GM12878 (cell line): ENCODE data around the gene TBC1D8. TPM values are rescaled to one million over a fixed set of nuclear protein-coding genes. Genes with fewer than 3 reads are reported as not detected.

ENCODE experiments used
- ATAC-seq: fragments of 200-7000 bp; cut with Tn5 transposase; 3 replicates; pipeline ENCODE4 v1.9.1; 2020; ENCODE audit warnings: mild to moderate bottlenecking, moderate library complexity
- BruUV-seq: library from RNA; stranded (reverse); fragments of 400-500 nt; replicated peaks from 2 replicates; lab custom pipeline; 2021; lab: Mats Ljungman, UMichigan
- CTCF ChIA-PET: fragments of 300-600 bp; sonication (Branson Sonifier 250); formaldehyde crosslinking; extraction: SDS; loops from one replicate; lab custom pipeline; 2021; ENCODE audit warnings: inconsistent platforms; lab: Yijun Ruan, JAX
- POLR2A ChIA-PET: fragments of 350-600 bp; formaldehyde crosslinking; extraction: SDS; loops from one replicate; lab custom pipeline; 2021; ENCODE audit warnings: inconsistent platforms; lab: Charles Lee
- RAD21 ChIA-PET: fragments of 300-600 bp; sonication (Branson Sonifier 250); formaldehyde crosslinking; loops from one replicate; lab custom pipeline; 2023; ENCODE audit warnings: antibody characterized with exemption; ENCODE audit not compliant: unreplicated experiment; lab: Charles Lee
- SMC1A ChIA-PET: fragments of 300-600 bp; sonication (Branson Sonifier 250); formaldehyde crosslinking; loops from one replicate; lab custom pipeline; 2023; ENCODE audit not compliant: unreplicated experiment, uncharacterized antibody; lab: Charles Lee
- DNase-seq: peaks from one replicate; pipeline ENCODE4 v3.0.0-alpha.2; 2011; ENCODE audit warnings: low read depth, low spot score
- FAIRE-seq: peaks from 3 replicates; lab custom pipeline; 2011; peaks lifted over from hg19 to GRCh38; lab: Jason Lieb, UNC
- H2AFZ ChIP-seq: 2 replicates; pipeline ENCODE4 v1.6.0; 2011; ENCODE audit warnings: low read depth, low read length, control low read depth; ENCODE audit not compliant: control insufficient read depth
- H3K27ac ChIP-seq: 2 replicates; pipeline ENCODE4 v1.5.1; 2011; ENCODE audit warnings: control low read depth; ENCODE audit not compliant: control insufficient read depth, insufficient read depth
- H3K27me3 ChIP-seq, 2 experiments: replicated peaks in 1 of 2; 2 replicates each; pipeline versions ENCODE4 v1.6.0 to v1.6.1; 2011; ENCODE audit warnings: low read length in 1 of 2; ENCODE audit not compliant: control insufficient read depth in 2 of 2, insufficient read depth in 2 of 2
- H3K36me3 ChIP-seq, 2 experiments: 2 replicates each; pipeline ENCODE4 v1.5.1; 2011; ENCODE audit warnings: low read length in 1 of 2; ENCODE audit not compliant: control insufficient read depth in 2 of 2, insufficient read depth in 2 of 2
- H3K4me1 ChIP-seq: 2 replicates; pipeline ENCODE4 v1.6.1; 2011; ENCODE audit warnings: mild to moderate bottlenecking, low read length, moderate library complexity, mixed read lengths; ENCODE audit not compliant: control insufficient read depth, insufficient read depth
- H3K4me2 ChIP-seq: 2 replicates; pipeline ENCODE4 v1.6.0; 2011; ENCODE audit warnings: control low read depth; ENCODE audit not compliant: control insufficient read depth, insufficient read depth
- H3K4me3 ChIP-seq: fragments of 200-600 bp; sonication (generic); 2 replicates; pipeline ENCODE4 v1.5.1; 2016
- H3K79me2 ChIP-seq: 2 replicates; pipeline ENCODE4 v1.6.0; 2011; ENCODE audit warnings: low read length; ENCODE audit not compliant: control insufficient read depth, insufficient read depth
- H3K9ac ChIP-seq: 2 replicates; pipeline ENCODE4 v1.8.0; 2011; ENCODE audit warnings: low read length, control low read depth, mixed read lengths; ENCODE audit not compliant: control insufficient read depth, insufficient read depth
- H3K9me3 ChIP-seq: replicated peaks from 3 replicates; pipeline ENCODE4 v1.5.1; 2011; ENCODE audit warnings: mild to moderate bottlenecking, low read length; ENCODE audit not compliant: control insufficient read depth, insufficient read depth
- H4K20me1 ChIP-seq: 2 replicates; pipeline ENCODE4 v1.6.0; 2011; ENCODE audit not compliant: control insufficient read depth, insufficient read depth
- DPF2 ChIP-seq: fragments of 450-650 bp; IDR thresholded peaks from 2 replicates; pipeline ENCODE4 v1.6.1; 2017; ENCODE audit warnings: mild to moderate bottlenecking
- HSF1 ChIP-seq: fragments of 150-350 bp; IDR thresholded peaks from 2 replicates; pipeline ENCODE4 v1.6.1; 2014; ENCODE audit warnings: mild to moderate bottlenecking, low read depth, low read length
- KLF5 ChIP-seq: fragments of 450-650 bp; IDR thresholded peaks from 2 replicates; pipeline ENCODE4 v1.6.1; 2014; ENCODE audit warnings: mild to moderate bottlenecking; ENCODE audit not compliant: partially characterized antibody
- NFXL1 ChIP-seq: fragments of 450-650 bp; IDR thresholded peaks from 2 replicates; pipeline ENCODE4 v1.6.1; 2017; ENCODE audit warnings: antibody characterized with exemption, mild to moderate bottlenecking, borderline replicate concordance
- RCOR1 ChIP-seq: conservative IDR thresholded peaks from 2 replicates; pipeline ENCODE4 v1.6.1; 2012; ENCODE audit warnings: low read depth, low read length, improper control_type of control experiment
- RFX5 ChIP-seq: IDR thresholded peaks from 2 replicates; pipeline ENCODE4 v1.6.1; 2011; ENCODE audit warnings: low read depth, low read length, improper control_type of control experiment
- SREBF1 ChIP-seq: IDR thresholded peaks from 2 replicates; pipeline ENCODE4 v1.6.1; 2012; ENCODE audit warnings: mild to moderate bottlenecking, low read length
- SUZ12 ChIP-seq: fragments of 200-600 bp; sonication (generic); IDR thresholded peaks from one replicate; pipeline ENCODE4 v1.6.1; 2018; ENCODE audit warnings: antibody characterized with exemption, mild to moderate bottlenecking; ENCODE audit not compliant: unreplicated experiment
- TCF3 ChIP-seq: IDR thresholded peaks from 2 replicates; pipeline ENCODE4 v1.6.1; 2012; ENCODE audit warnings: low read depth, mild to moderate bottlenecking, low read length, borderline replicate concordance; ENCODE audit not compliant: insufficient read depth
- WGBS: methylation state at CpG from one replicate; pipeline ENCODE4 v1.1.6; 2016; ENCODE audit warnings: low lambda C conversion rate; ENCODE audit not compliant: insufficient replicate concordance, insufficient coverage; ENCODE audit errors: missing lambda C conversion rate; 5-methylcytosine and 5-hydroxymethylcytosine counted together
- in situ Hi-C: fragments of 300-500 bp; cut with MboI; formaldehyde crosslinking; loops from 9 replicates; pipeline ENCODE4 v1.14.3; 2018; ENCODE audit warnings: mixed read lengths
- intact Hi-C: fragments of 100-400 bp; cut with micrococcal nuclease; formaldehyde crosslinking; loops from one replicate; pipeline ENCODE4 v1.14.2; 2022; ENCODE audit not compliant: unreplicated experiment
- polyA plus RNA-seq, 11 experiments: library from polyadenylated mRNA; depleted of rRNA in 4 of 11; unstranded in 6 of 11; stranded (reverse) in 5 of 11; fragments of >200 nt; fragmentation: Nextera tagmentation in 4 of 11; fragmentation: Illumina TruSeq in 1 of 11; extraction: Ambion mirVana in 4 of 11; extraction: Trizol in 1 of 11; gene quantifications; 1 replicate in 1 of 11; 2 replicates in 10 of 11; pipeline versions ENCODE4 v1.2.1 to v1.2.3, GENCODE V29; 2011 to 2016; ENCODE audit warnings: inconsistent platforms in 2 of 11, missing spikeins in 2 of 11, low read depth in 1 of 11
- total RNA-seq, 4 experiments: library from RNA; depleted of rRNA in 3 of 4; stranded (reverse); fragments of >200 nt in 3 of 4; fragmentation: Illumina TruSeq in 1 of 4; extraction: Trizol in 1 of 4; gene quantifications; 2 replicates each; pipeline versions ENCODE4 v1.2.1 to v1.2.3, GENCODE V29; 2013 to 2021
- TF ChIP-seq, protein P1 (sequence below): fragments of 450-650 bp; IDR thresholded peaks from 2 replicates; pipeline ENCODE4 v1.6.1; 2018; ENCODE audit warnings: mild to moderate bottlenecking, low read depth, moderate library complexity; ENCODE audit not compliant: partially characterized antibody
- TF ChIP-seq, protein P2 (sequence below): IDR thresholded peaks from 2 replicates; pipeline ENCODE4 v1.6.1; 2011; ENCODE audit warnings: low read depth, mild to moderate bottlenecking, low read length, moderate library complexity, borderline replicate concordance; ENCODE audit errors: extremely low read depth

The TBC1D8 gene
- total and polyA plus RNA-seq, 10 of the 15 experiments (the other 5 are each of a cell fraction or from before 2014, with no cell fraction given), result 0.80 to 4.9 (median 4.4) TPM

GRCh38 chr2:101040072-101040471, 111.1 kb downstream of the TBC1D8 start:
- in situ Hi-C loops, result loop anchor here (5.0 kb wide), 1 partner anchor 112 kb away; the partner anchor contains the start of gene TBC1D8
- Histone ChIP-seq H3K36me3 (no peaks in the 10 kb centered on the region; a peak in 2 of 4 replicates), H3K9me3 (no peaks in the 10 kb centered on the region; the same call in 2 of the 3 replicates), H3K4me3 (no peak overlapping the region), H3K27ac (no peak overlapping the region), H3K79me2 (no peaks in the 10 kb centered on the region), H2AFZ (no peak overlapping the region), H3K9ac (no peak overlapping the region), H3K4me2 (no peak overlapping the region), H4K20me1 (no peaks in the 10 kb centered on the region), H3K27me3 (no peaks in the 10 kb centered on the region), H3K4me1 (peaks cover 25% of the 10 kb centered on the region)
- intact Hi-C loops, result loop anchor here (5.0 kb wide), 1 partner anchor 47 kb away; no protein-coding TSS in a partner anchor
- DNase-seq, result no peak
- TF ChIP-seq NFXL1 (no peak), DPF2 (no peak), RCOR1 (no peak), KLF5 (no peak), SREBF1 (no peak), SUZ12 (no peak), RFX5 (no peak), HSF1 (no peak), TCF3 (no peak)
- TF ChIP-seq, protein P1, sequence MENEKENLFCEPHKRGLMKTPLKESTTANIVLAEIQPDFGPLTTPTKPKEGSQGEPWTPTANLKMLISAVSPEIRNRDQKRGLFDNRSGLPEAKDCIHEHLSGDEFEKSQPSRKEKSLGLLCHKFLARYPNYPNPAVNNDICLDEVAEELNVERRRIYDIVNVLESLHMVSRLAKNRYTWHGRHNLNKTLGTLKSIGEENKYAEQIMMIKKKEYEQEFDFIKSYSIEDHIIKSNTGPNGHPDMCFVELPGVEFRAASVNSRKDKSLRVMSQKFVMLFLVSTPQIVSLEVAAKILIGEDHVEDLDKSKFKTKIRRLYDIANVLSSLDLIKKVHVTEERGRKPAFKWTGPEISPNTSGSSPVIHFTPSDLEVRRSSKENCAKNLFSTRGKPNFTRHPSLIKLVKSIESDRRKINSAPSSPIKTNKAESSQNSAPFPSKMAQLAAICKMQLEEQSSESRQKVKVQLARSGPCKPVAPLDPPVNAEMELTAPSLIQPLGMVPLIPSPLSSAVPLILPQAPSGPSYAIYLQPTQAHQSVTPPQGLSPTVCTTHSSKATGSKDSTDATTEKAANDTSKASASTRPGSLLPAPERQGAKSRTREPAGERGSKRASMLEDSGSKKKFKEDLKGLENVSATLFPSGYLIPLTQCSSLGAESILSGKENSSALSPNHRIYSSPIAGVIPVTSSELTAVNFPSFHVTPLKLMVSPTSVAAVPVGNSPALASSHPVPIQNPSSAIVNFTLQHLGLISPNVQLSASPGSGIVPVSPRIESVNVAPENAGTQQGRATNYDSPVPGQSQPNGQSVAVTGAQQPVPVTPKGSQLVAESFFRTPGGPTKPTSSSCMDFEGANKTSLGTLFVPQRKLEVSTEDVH, result no peak
- TF ChIP-seq, protein P2, sequence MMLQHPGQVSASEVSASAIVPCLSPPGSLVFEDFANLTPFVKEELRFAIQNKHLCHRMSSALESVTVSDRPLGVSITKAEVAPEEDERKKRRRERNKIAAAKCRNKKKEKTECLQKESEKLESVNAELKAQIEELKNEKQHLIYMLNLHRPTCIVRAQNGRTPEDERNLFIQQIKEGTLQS, result no peak
- BruUV-seq, result no TSS peak
- WGBS, result 87% methylated on average over 13 of the region's 13 CpGs
- CTCF ChIA-PET, result interaction anchor here (0.8 to 0.9 kb wide), 2 partner anchors 26 to 110 kb away, joined by 3 to 4 read pairs; no protein-coding TSS in a partner anchor
- POLR2A ChIA-PET, result no interaction called here
- SMC1A ChIA-PET, result no interaction called here
- FAIRE-seq, result no peak
- RAD21 ChIA-PET, result no interaction called here
- no peak for ATAC-seq
